IMR-90 (cell line): Measurements from ENCODE around the gene TPX2. TPM values are rescaled to one million over a fixed set of nuclear protein-coding genes. Genes with fewer than 3 reads are reported as not detected.

Source experiments
- ATAC-seq: fragments of 200-7000 bp; cut with Tn5 transposase; 2 replicates; pipeline ENCODE4 v1.9.1; 2020; ENCODE audit warnings: low read depth, mild to moderate bottlenecking, moderate library complexity
- BruUV-seq: library from RNA; stranded (reverse); fragments of 400-500 nt; replicated peaks from 2 replicates; lab custom pipeline; 2021; lab: Mats Ljungman, UMichigan
- CTCF ChIA-PET: fragments of 300-600 bp; formaldehyde crosslinking; extraction: SDS; loops from one replicate; lab custom pipeline; 2021; ENCODE audit warnings: antibody characterized with exemption; lab: Yijun Ruan, JAX
- POLR2A ChIA-PET: fragments of 300-600 bp; sonication (Branson Sonifier 250); formaldehyde crosslinking; loops from one replicate; lab custom pipeline; 2022; ENCODE audit warnings: antibody characterized with exemption; ENCODE audit not compliant: unreplicated experiment; lab: Charles Lee
- DNase-seq: peaks from one replicate; pipeline ENCODE4 v3.0.0; 2013
- H2AFZ ChIP-seq: replicated peaks from 2 replicates; pipeline ENCODE3; 2013; ENCODE audit warnings: low read length, mild to moderate bottlenecking; ENCODE audit not compliant: poor library complexity
- H2AK5ac ChIP-seq: 2 replicates; pipeline ENCODE4 v1.6.1; 2013; ENCODE audit warnings: low read depth, low read length, inconsistent platforms
- H2AK9ac ChIP-seq: replicated peaks from 2 replicates; pipeline ENCODE3; 2013; ENCODE audit warnings: mild to moderate bottlenecking, low read depth, low read length, moderate library complexity; ENCODE audit not compliant: poor library complexity
- H2BK120ac ChIP-seq: 2 replicates; pipeline ENCODE4 v1.6.1; 2013; ENCODE audit warnings: low read depth, low read length, inconsistent platforms
- H2BK15ac ChIP-seq: 3 replicates; pipeline ENCODE4 v1.6.1; 2013; ENCODE audit warnings: low read depth, low read length, inconsistent platforms
- H2BK20ac ChIP-seq: 2 replicates; pipeline ENCODE4 v1.6.1; 2013; ENCODE audit warnings: low read depth, mild to moderate bottlenecking, inconsistent platforms, low read length, moderate library complexity
- H2BK5ac ChIP-seq: 2 replicates; pipeline ENCODE4 v1.6.1; 2013; ENCODE audit warnings: mild to moderate bottlenecking, low read depth, low read length, inconsistent platforms; ENCODE audit not compliant: poor library complexity, severe bottlenecking
- H3K14ac ChIP-seq: replicated peaks from 2 replicates; pipeline ENCODE4 v1.6.1; 2013; ENCODE audit warnings: low read depth, low read length, inconsistent platforms
- H3K18ac ChIP-seq: 2 replicates; pipeline ENCODE4 v1.6.1; 2013; ENCODE audit warnings: low read depth, low read length, control low read depth
- H3K23ac ChIP-seq: 2 replicates; pipeline ENCODE4 v1.6.1; 2013; ENCODE audit warnings: low read depth, low read length, inconsistent platforms
- H3K27ac ChIP-seq: 2 replicates; pipeline ENCODE4 v1.5.1; 2013; ENCODE audit warnings: mild to moderate bottlenecking, control low read depth, low read length; ENCODE audit not compliant: insufficient read depth
- H3K27me3 ChIP-seq: 2 replicates; pipeline ENCODE4 v1.6.1; 2013; ENCODE audit warnings: low read length; ENCODE audit not compliant: control insufficient read depth, insufficient read depth
- H3K36me3 ChIP-seq: 2 replicates; pipeline ENCODE4 v1.6.1; 2013; ENCODE audit warnings: low read length, mixed read lengths; ENCODE audit not compliant: control insufficient read depth, insufficient read depth
- H3K4ac ChIP-seq: 2 replicates; pipeline ENCODE4 v1.6.1; 2013; ENCODE audit warnings: low read depth, low read length, inconsistent platforms
- H3K4me1 ChIP-seq: 2 replicates; pipeline ENCODE4 v1.6.1; 2013; ENCODE audit warnings: low read length, mixed read lengths; ENCODE audit not compliant: control insufficient read depth, insufficient read depth
- H3K4me2 ChIP-seq: 2 replicates; pipeline ENCODE4 v1.6.1; 2013; ENCODE audit warnings: low read depth, mild to moderate bottlenecking, control low read depth, low read length, moderate library complexity
- H3K4me3 ChIP-seq: 2 replicates; pipeline ENCODE4 v1.5.1; 2013; ENCODE audit warnings: low read depth, mild to moderate bottlenecking, control low read depth, low read length, moderate library complexity; ENCODE audit not compliant: insufficient read depth
- H3K56ac ChIP-seq: 2 replicates; pipeline ENCODE4 v1.6.1; 2013; ENCODE audit warnings: low read length, inconsistent platforms; ENCODE audit not compliant: insufficient read depth; ENCODE audit errors: extremely low read depth
- H3K79me1 ChIP-seq, 2 experiments: 2 replicates each; pipeline ENCODE4 v1.6.1; 2013; ENCODE audit warnings: low read length in 2 of 2, inconsistent platforms in 1 of 2, low read depth in 1 of 2
- H3K9ac ChIP-seq: 2 replicates; pipeline ENCODE4 v1.6.1; 2013; ENCODE audit warnings: low read depth, low read length, control low read depth
- H3K9me1 ChIP-seq: 2 replicates; pipeline ENCODE4 v1.6.1; 2013; ENCODE audit warnings: low read length, inconsistent platforms; ENCODE audit not compliant: insufficient read depth
- H3K9me3 ChIP-seq: 2 replicates; pipeline ENCODE4 v1.6.1; 2013; ENCODE audit warnings: low read length; ENCODE audit not compliant: control insufficient read depth, insufficient read depth
- H4K20me1 ChIP-seq: 2 replicates; pipeline ENCODE4 v1.6.1; 2013; ENCODE audit warnings: low read length, inconsistent platforms; ENCODE audit not compliant: insufficient read depth
- H4K5ac ChIP-seq: 2 replicates; pipeline ENCODE4 v1.6.1; 2013; ENCODE audit warnings: mild to moderate bottlenecking, low read depth, low read length, control low read depth
- H4K8ac ChIP-seq, 2 experiments: 2 replicates each; pipeline ENCODE4 v1.6.1; 2013; ENCODE audit warnings: low read depth in 2 of 2, low read length in 2 of 2, control low read depth in 1 of 2, inconsistent platforms in 1 of 2
- H4K91ac ChIP-seq: 2 replicates; pipeline ENCODE4 v1.6.1; 2013; ENCODE audit warnings: low read depth, low read length, inconsistent platforms; ENCODE audit not compliant: insufficient read depth
- CEBPB ChIP-seq: IDR thresholded peaks from 2 replicates; pipeline ENCODE4 v1.6.1; 2012; ENCODE audit warnings: low read depth, low read length, improper control_type of control experiment
- MAZ ChIP-seq: IDR thresholded peaks from 2 replicates; pipeline ENCODE4 v1.6.1; 2012; ENCODE audit warnings: low read depth, mild to moderate bottlenecking, low read length, improper control_type of control experiment, moderate library complexity, borderline replicate concordance
- WGBS, 2 experiments: methylation state at CpG; one replicate each; pipeline versions ENCODE4 v1.1.5 to v1.1.7; 2013; ENCODE audit warnings: missing lambda C conversion rate in 2 of 2; ENCODE audit not compliant: insufficient read length in 1 of 2; ENCODE audit errors: extremely low coverage in 2 of 2; 5-methylcytosine and 5-hydroxymethylcytosine counted together
- dilution Hi-C: fragments of 300-500 bp; cut with HindIII; formaldehyde crosslinking; loops from one replicate; pipeline ENCODE4 v1.14.3; 2018; ENCODE audit warnings: low sequenced_read_pairs; ENCODE audit not compliant: unreplicated experiment
- in situ Hi-C: fragments of 300-500 bp; cut with MboI; formaldehyde crosslinking; loops from 3 replicates; pipeline ENCODE4 v1.14.3; 2019; ENCODE audit warnings: low sequenced_read_pairs, inconsistent platforms, mixed read lengths
- intact Hi-C: fragments of 100-400 bp; cut with micrococcal nuclease; formaldehyde crosslinking; loops from 2 replicates; pipeline ENCODE4 v1.10.0; 2022
- polyA plus RNA-seq, 3 experiments: library from polyadenylated mRNA; depleted of rRNA; stranded (reverse); fragments of >200 nt; gene quantifications; 2 replicates each; pipeline ENCODE4 v1.2.3, GENCODE V29; 2012; ENCODE audit warnings: low replicate concordance in 1 of 3
- total RNA-seq: library from RNA; depleted of rRNA; stranded (reverse); fragments of >200 nt; gene quantifications from 2 replicates; pipeline ENCODE4 v1.2.3, GENCODE V29; 2012

Gene TPX2
- total and polyA plus RNA-seq, 2 of the 4 experiments (the other 2 are of a cell fraction) = 28.5 to 72.2 TPM

DNA sequence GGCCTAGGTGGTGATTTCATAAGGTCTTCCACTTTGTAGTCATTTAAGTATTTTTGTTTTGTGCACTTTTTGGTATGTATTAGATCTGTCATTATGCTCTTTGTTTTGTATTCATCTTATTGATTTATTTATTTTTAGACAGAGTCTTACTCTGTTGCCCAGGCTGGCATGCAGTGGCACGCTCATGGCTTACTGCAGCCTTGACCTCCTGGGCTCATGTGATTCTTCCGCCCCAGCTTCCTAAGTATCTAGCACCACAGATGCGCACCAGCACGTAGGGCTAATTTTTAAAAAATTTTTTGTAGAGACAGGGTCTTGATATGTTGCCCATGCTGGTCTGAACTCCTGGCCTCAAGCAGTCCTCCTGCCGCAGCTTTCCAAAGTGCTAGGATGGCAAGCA, 30.6 kb downstream of the TPX2 start:
- H3K27me3 ChIP-seq = no peaks in the 10 kb centered on the region
- no peak overlapping the region for H3K23ac ChIP-seq
- DNase-seq (no peak), ATAC-seq (no peak)
- H2BK20ac ChIP-seq = no peak overlapping the region
- no peaks in the 10 kb centered on the region for H4K20me1 ChIP-seq
- H2AFZ ChIP-seq = no peak overlapping the region
- H4K5ac ChIP-seq = no peak overlapping the region
- H3K4ac ChIP-seq = no peak overlapping the region
- peaks cover 1% of the 10 kb centered on the region; the same call in 1 of the 2 replicates for H3K36me3 ChIP-seq
- dilution Hi-C loops = no loop called here
- H3K4me2 ChIP-seq = no peak overlapping the region
- H3K14ac ChIP-seq = no peak overlapping the region
- H2BK120ac ChIP-seq = no peak overlapping the region
- no peak overlapping the region for H3K56ac ChIP-seq
- H3K9me1 ChIP-seq = no peaks in the 10 kb centered on the region
- no peak overlapping the region for H3K18ac ChIP-seq
- peaks cover 2% of the 10 kb centered on the region; the same call in 1 of the 2 replicates for H3K4me1 ChIP-seq
- H3K4me3 ChIP-seq = no peak overlapping the region
- H2AK9ac ChIP-seq = no peak overlapping the region
- TF ChIP-seq MAZ (no peak), CEBPB (no peak)
- intact Hi-C loops = no loop called here
- POLR2A ChIA-PET = no interaction called here
- CTCF ChIA-PET = no interaction called here
- H2BK5ac ChIP-seq = no peak overlapping the region
- H3K9me3 ChIP-seq = peaks cover 4% of the 10 kb centered on the region
- H3K79me1 ChIP-seq = peaks cover 50 to 58% of the 10 kb centered on the region in 2 experiments
- no peak overlapping the region for H4K91ac ChIP-seq
- H3K9ac ChIP-seq = no peak overlapping the region
- H3K27ac ChIP-seq = no peak overlapping the region
- H2BK15ac ChIP-seq = no peak overlapping the region; the same call in 2 of the 3 replicates
- H2AK5ac ChIP-seq = no peak overlapping the region
- in situ Hi-C loops = no loop called here
- peak overlapping the region in 1 of 2 experiments; percentile 47; a peak in 2 of 4 replicates for H4K8ac ChIP-seq
- no TSS peak for BruUV-seq
- 100% methylated on average over 1 of the region's 5 CpGs; no CpG with 5 or more reads in 1 of the 2 experiments for WGBS, 2 experiments
